MM.1S (cell line): ENCODE measurements around the gene PCDH9.

Experiments
- EZH2 ChIP-seq: fragments of 300-600 bp; sonication (generic); optimal IDR thresholded peaks from 2 replicates; pipeline ENCODE3; 2017; ENCODE audit warnings: low read depth, mild to moderate bottlenecking, antibody characterized with exemption, low read length, mixed read lengths
- TF ChIP-seq, protein P1 (sequence below): fragments of 300-600 bp; sonication (generic); IDR thresholded peaks from 2 replicates; pipeline ENCODE4 v1.5.1; 2016; ENCODE audit warnings: antibody characterized with exemption, low read length, mixed read lengths

DNA sequence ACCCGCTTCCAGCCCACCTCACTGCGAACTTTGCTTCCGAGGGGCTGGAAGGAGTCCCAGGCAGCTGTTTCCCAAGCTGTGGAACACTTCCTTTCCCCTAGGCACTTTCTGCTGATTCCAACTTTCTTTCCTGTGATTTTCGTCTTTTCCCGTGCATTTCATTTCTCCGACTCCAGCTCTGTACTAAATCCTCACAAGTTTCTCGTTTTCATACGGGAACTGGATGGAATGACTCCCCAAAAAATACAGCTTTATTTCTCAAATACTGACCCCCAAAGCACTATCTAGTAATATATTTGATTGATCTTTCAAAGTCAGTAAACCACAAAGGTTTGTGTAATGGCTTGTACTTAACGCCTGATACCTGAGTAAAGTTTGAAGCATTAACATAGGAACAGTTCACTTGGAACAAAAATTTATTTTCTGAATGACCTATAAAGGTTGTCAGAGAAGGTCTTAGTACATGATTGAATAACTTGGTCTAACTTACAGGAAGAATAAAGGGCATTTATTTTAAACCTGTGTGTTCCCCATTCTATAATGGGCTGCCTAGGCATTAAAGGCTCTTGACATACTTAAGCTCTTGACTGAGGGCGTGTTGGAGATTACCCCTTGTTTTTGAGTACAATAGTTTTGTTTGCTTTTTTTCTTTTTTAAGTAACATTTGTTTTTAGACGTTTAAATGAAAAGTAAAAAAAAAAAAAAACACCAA, 1.3 kb upstream of the PCDH9 start:
- TF ChIP-seq, protein P1, sequence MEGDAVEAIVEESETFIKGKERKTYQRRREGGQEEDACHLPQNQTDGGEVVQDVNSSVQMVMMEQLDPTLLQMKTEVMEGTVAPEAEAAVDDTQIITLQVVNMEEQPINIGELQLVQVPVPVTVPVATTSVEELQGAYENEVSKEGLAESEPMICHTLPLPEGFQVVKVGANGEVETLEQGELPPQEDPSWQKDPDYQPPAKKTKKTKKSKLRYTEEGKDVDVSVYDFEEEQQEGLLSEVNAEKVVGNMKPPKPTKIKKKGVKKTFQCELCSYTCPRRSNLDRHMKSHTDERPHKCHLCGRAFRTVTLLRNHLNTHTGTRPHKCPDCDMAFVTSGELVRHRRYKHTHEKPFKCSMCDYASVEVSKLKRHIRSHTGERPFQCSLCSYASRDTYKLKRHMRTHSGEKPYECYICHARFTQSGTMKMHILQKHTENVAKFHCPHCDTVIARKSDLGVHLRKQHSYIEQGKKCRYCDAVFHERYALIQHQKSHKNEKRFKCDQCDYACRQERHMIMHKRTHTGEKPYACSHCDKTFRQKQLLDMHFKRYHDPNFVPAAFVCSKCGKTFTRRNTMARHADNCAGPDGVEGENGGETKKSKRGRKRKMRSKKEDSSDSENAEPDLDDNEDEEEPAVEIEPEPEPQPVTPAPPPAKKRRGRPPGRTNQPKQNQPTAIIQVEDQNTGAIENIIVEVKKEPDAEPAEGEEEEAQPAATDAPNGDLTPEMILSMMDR, result no peak
- no peak for TF ChIP-seq EZH2
